ENCODE results near the gene METRNL. TPM values are rescaled to one million over a fixed set of nuclear protein-coding genes. Genes with fewer than 3 reads are reported as not detected.

The METRNL gene
- total and polyA plus RNA-seq, 4 donors: 0.67 to 9.0 (median 8.6) TPM

DNA sequence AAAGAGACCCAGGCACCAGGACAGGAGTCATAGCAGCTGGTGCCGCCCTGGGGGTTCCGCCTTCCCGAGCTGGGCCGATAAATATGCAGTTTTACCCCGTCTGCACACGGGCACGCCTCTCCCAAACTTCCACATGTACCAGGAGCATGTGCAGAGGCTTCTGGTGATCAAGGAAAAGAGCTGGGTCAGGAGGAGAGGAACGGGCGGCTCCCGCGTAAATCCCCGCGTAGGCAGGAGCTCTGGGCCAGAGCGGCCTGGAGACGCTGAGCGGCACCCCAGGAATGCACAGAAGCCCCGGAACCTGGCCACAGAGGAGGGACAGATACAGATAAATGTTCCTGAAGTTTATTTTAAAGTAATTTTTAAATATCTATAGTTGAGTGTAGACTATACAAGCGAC, 46.6 kb upstream of the METRNL start:
- Histone ChIP-seq H3K36me3 (ENCODE audit: control insufficient read depth in 4 of 4, insufficient read depth in 3 of 4, low read depth in 1 of 4, low read length in 3 of 4) (peaks cover 0 to 6% (median 5%) of the 10 kb centered on the region in 4 donors), H3K27me3 (ENCODE audit: control insufficient read depth in 4 of 4, insufficient read depth in 4 of 4, low read length in 3 of 4) (no peaks in the 10 kb centered on the region), H3K4me3 (ENCODE audit: low read depth in 1 of 3, low read length in 3 of 3) (no peak overlapping the region), H3K9ac (ENCODE audit: low read depth in 1 of 2, low read length in 2 of 2) (no peak overlapping the region), H3K4me1 (ENCODE audit: control insufficient read depth in 4 of 4, insufficient read depth in 4 of 4, low read length in 3 of 4) (no peaks in the 10 kb centered on the region), H3K27ac (ENCODE audit: low read depth in 1 of 2, low read length in 2 of 2) (no peak overlapping the region), H3K9me3 (ENCODE audit: control insufficient read depth in 4 of 4, low read length in 3 of 4) (no peaks in the 10 kb centered on the region)
- 98% methylated on average over 18 of the region's 18 CpGs for WGBS
- TF ChIP-seq TAF1 (conservative IDR thresholded peaks at IDR 0.05) (no peak), JUND (IDR thresholded peaks at IDR 0.05) (no peak), RXRA (IDR thresholded peaks at IDR 0.05) (no peak), NR2F2 (IDR thresholded peaks at IDR 0.05) (no peak), HNF4A (conservative IDR thresholded peaks at IDR 0.05) (no peak), SP1 (IDR thresholded peaks at IDR 0.05) (no peak), RAD21 (IDR thresholded peaks at IDR 0.05) (no peak), EGR1 (IDR thresholded peaks at IDR 0.05; ENCODE audit: low read depth in 2 of 2) (no peak), FOXA1 (IDR thresholded peaks at IDR 0.05) (no peak)
- TF ChIP-seq, protein P1, sequence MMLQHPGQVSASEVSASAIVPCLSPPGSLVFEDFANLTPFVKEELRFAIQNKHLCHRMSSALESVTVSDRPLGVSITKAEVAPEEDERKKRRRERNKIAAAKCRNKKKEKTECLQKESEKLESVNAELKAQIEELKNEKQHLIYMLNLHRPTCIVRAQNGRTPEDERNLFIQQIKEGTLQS (IDR thresholded peaks at IDR 0.05): no peak
- TF ChIP-seq, protein P2, sequence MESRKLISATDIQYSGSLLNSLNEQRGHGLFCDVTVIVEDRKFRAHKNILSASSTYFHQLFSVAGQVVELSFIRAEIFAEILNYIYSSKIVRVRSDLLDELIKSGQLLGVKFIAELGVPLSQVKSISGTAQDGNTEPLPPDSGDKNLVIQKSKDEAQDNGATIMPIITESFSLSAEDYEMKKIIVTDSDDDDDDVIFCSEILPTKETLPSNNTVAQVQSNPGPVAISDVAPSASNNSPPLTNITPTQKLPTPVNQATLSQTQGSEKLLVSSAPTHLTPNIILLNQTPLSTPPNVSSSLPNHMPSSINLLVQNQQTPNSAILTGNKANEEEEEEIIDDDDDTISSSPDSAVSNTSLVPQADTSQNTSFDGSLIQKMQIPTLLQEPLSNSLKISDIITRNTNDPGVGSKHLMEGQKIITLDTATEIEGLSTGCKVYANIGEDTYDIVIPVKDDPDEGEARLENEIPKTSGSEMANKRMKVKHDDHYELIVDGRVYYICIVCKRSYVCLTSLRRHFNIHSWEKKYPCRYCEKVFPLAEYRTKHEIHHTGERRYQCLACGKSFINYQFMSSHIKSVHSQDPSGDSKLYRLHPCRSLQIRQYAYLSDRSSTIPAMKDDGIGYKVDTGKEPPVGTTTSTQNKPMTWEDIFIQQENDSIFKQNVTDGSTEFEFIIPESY (IDR thresholded peaks at IDR 0.05): no peak
- TF ChIP-seq, protein P3, sequence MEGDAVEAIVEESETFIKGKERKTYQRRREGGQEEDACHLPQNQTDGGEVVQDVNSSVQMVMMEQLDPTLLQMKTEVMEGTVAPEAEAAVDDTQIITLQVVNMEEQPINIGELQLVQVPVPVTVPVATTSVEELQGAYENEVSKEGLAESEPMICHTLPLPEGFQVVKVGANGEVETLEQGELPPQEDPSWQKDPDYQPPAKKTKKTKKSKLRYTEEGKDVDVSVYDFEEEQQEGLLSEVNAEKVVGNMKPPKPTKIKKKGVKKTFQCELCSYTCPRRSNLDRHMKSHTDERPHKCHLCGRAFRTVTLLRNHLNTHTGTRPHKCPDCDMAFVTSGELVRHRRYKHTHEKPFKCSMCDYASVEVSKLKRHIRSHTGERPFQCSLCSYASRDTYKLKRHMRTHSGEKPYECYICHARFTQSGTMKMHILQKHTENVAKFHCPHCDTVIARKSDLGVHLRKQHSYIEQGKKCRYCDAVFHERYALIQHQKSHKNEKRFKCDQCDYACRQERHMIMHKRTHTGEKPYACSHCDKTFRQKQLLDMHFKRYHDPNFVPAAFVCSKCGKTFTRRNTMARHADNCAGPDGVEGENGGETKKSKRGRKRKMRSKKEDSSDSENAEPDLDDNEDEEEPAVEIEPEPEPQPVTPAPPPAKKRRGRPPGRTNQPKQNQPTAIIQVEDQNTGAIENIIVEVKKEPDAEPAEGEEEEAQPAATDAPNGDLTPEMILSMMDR (IDR thresholded peaks at IDR 0.05; ENCODE audit: low read depth, low read length, missing input control): no peak
- peak; percentile 16 for DNase-seq (ENCODE audit: low spot score)

DNA sequence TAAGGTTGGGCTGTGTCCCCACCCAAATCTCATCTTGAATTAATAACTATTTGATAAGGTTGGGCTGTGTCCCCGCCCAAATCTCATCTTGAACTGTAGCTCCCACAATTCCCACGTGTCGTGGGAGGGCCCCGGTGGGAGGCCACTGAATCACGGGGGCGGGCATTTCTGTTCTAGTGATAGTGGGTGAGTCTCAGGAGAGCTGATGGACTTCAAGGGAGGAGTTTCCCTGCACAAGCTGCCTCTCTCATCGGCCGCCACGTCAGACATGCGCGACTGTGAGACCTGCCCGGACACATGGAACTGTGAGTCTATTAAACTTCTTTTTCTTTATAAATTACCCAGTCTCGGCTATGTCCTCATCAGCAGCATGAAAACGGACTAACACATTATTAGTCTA, 44.9 kb upstream of the METRNL start:
- peak; percentile 26 for DNase-seq (ENCODE audit: low spot score)
- peaks cover 0 to 6% (median 5%) of the 10 kb centered on the region in 4 donors for H3K36me3 ChIP-seq (ENCODE audit: control insufficient read depth in 4 of 4, insufficient read depth in 3 of 4, low read depth in 1 of 4, low read length in 3 of 4)
- TF ChIP-seq, protein P2 (IDR thresholded peaks at IDR 0.05): no peak
- TF ChIP-seq FOXA1 (IDR thresholded peaks at IDR 0.05) (no peak), FOXA2 (IDR thresholded peaks at IDR 0.05) (no peak), RXRA (IDR thresholded peaks at IDR 0.05) (no peak), GABPA (IDR thresholded peaks at IDR 0.05 in 1 of 2, conservative IDR thresholded peaks at IDR 0.05 in 1 of 2) (no peak)
- TF ChIP-seq, protein P4, sequence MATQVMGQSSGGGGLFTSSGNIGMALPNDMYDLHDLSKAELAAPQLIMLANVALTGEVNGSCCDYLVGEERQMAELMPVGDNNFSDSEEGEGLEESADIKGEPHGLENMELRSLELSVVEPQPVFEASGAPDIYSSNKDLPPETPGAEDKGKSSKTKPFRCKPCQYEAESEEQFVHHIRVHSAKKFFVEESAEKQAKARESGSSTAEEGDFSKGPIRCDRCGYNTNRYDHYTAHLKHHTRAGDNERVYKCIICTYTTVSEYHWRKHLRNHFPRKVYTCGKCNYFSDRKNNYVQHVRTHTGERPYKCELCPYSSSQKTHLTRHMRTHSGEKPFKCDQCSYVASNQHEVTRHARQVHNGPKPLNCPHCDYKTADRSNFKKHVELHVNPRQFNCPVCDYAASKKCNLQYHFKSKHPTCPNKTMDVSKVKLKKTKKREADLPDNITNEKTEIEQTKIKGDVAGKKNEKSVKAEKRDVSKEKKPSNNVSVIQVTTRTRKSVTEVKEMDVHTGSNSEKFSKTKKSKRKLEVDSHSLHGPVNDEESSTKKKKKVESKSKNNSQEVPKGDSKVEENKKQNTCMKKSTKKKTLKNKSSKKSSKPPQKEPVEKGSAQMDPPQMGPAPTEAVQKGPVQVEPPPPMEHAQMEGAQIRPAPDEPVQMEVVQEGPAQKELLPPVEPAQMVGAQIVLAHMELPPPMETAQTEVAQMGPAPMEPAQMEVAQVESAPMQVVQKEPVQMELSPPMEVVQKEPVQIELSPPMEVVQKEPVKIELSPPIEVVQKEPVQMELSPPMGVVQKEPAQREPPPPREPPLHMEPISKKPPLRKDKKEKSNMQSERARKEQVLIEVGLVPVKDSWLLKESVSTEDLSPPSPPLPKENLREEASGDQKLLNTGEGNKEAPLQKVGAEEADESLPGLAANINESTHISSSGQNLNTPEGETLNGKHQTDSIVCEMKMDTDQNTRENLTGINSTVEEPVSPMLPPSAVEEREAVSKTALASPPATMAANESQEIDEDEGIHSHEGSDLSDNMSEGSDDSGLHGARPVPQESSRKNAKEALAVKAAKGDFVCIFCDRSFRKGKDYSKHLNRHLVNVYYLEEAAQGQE (IDR thresholded peaks at IDR 0.05): no peak
- TF ChIP-seq, protein P3 (IDR thresholded peaks at IDR 0.05; ENCODE audit: low read depth, low read length, missing input control): no peak

More for the DNA sequence above, 44.9 kb upstream of the METRNL start:
- Histone ChIP-seq H3K9me3 (ENCODE audit: control insufficient read depth in 4 of 4, low read length in 3 of 4) (no peaks in the 10 kb centered on the region), H3K9ac (ENCODE audit: low read depth in 1 of 2, low read length in 2 of 2) (no peak overlapping the region), H3K4me3 (ENCODE audit: low read depth in 1 of 3, low read length in 3 of 3) (no peak overlapping the region), H3K4me1 (ENCODE audit: control insufficient read depth in 4 of 4, insufficient read depth in 4 of 4, low read length in 3 of 4) (no peaks in the 10 kb centered on the region), H3K27me3 (ENCODE audit: control insufficient read depth in 4 of 4, insufficient read depth in 4 of 4, low read length in 3 of 4) (no peaks in the 10 kb centered on the region), H3K27ac (ENCODE audit: low read depth in 1 of 2, low read length in 2 of 2) (no peak overlapping the region)
- 97% methylated on average over 14 of the region's 14 CpGs for WGBS
